HepG2 (cell line): ENCODE measurements around the gene SNRPD3. TPM values are rescaled to one million over a fixed set of nuclear protein-coding genes. Genes with fewer than 3 reads are reported as not detected.
A peak's percentile ranks its signal among the peaks of the same experiment; 100 is the strongest.

Experiments used
- AKAP8 ChIP-seq: sonication (generic); formaldehyde crosslinking; IDR thresholded peaks from 2 replicates; pipeline ENCODE4 v1.5.1; 2020; ENCODE audit warnings: mild to moderate bottlenecking, missing genetic modification reagents
- FOXK2 ChIP-seq: fragments of 450-650 bp; IDR thresholded peaks from 2 replicates; pipeline ENCODE4 v1.6.1; 2016
- HDAC1 ChIP-seq: sonication (generic); formaldehyde crosslinking; IDR thresholded peaks from 2 replicates; pipeline ENCODE4 v1.5.1; 2020; ENCODE audit warnings: mild to moderate bottlenecking, missing genetic modification reagents
- HOXA5 ChIP-seq: sonication (generic); formaldehyde crosslinking; IDR thresholded peaks from 2 replicates; pipeline ENCODE4 v1.4.0; 2020; ENCODE audit warnings: missing genetic modification reagents
- ISL2 ChIP-seq: sonication (generic); formaldehyde crosslinking; IDR thresholded peaks from 2 replicates; pipeline ENCODE4 v1.5.0; 2020; ENCODE audit warnings: missing genetic modification reagents
- KLF12 ChIP-seq: sonication (generic); formaldehyde crosslinking; IDR thresholded peaks from 2 replicates; pipeline ENCODE4 v1.4.0; 2020; ENCODE audit warnings: missing genetic modification reagents, borderline replicate concordance
- NR2C2 ChIP-seq: sonication (generic); formaldehyde crosslinking; IDR thresholded peaks from 2 replicates; pipeline ENCODE4 v1.4.0; 2020; ENCODE audit warnings: missing genetic modification reagents, mild to moderate bottlenecking, moderate library complexity, borderline replicate concordance
- SALL1 ChIP-seq: sonication (generic); formaldehyde crosslinking; IDR thresholded peaks from 2 replicates; pipeline ENCODE4 v1.8.0; 2022; ENCODE audit warnings: mild to moderate bottlenecking, missing genetic modification reagents
- TMF1 ChIP-seq: sonication (generic); formaldehyde crosslinking; IDR thresholded peaks from 2 replicates; pipeline ENCODE4 v1.8.1; 2022; ENCODE audit warnings: low read depth, missing genetic modification reagents
- ZMAT3 ChIP-seq: sonication (generic); formaldehyde crosslinking; conservative IDR thresholded peaks from 2 replicates; pipeline ENCODE4 v1.7.0; 2021; ENCODE audit warnings: missing genetic modification reagents
- ZNF235 ChIP-seq: sonication (generic); formaldehyde crosslinking; IDR thresholded peaks from 2 replicates; pipeline ENCODE4 v1.8.1; 2023; ENCODE audit warnings: mild to moderate bottlenecking, missing genetic modification reagents, borderline replicate concordance
- ZNF24 ChIP-seq: fragments of 450-650 bp; IDR thresholded peaks from 2 replicates; pipeline ENCODE4 v1.6.1; 2017; ENCODE audit warnings: antibody characterized with exemption, mild to moderate bottlenecking
- ZNF382 ChIP-seq: sonication (generic); formaldehyde crosslinking; IDR thresholded peaks from 2 replicates; pipeline ENCODE4 v1.5.0; 2020; ENCODE audit warnings: missing genetic modification reagents, mild to moderate bottlenecking, borderline replicate concordance
- ZNF556 ChIP-seq: sonication (generic); formaldehyde crosslinking; IDR thresholded peaks from 2 replicates; pipeline ENCODE4 v1.4.0; 2020; ENCODE audit warnings: mild to moderate bottlenecking, missing genetic modification reagents, borderline replicate concordance
- ZNF567 ChIP-seq: sonication (generic); formaldehyde crosslinking; IDR thresholded peaks from 2 replicates; pipeline ENCODE4 v1.8.1; 2023; ENCODE audit warnings: mild to moderate bottlenecking, missing genetic modification reagents, borderline replicate concordance
- ZNF839 ChIP-seq: sonication (generic); formaldehyde crosslinking; IDR thresholded peaks from 2 replicates; pipeline ENCODE4 v1.4.0; 2020; ENCODE audit warnings: missing genetic modification reagents, mild to moderate bottlenecking, borderline replicate concordance
- ZSCAN25 ChIP-seq: sonication (generic); formaldehyde crosslinking; IDR thresholded peaks from 2 replicates; pipeline ENCODE4 v1.8.0; 2022; ENCODE audit warnings: mild to moderate bottlenecking, missing genetic modification reagents
- polyA plus RNA-seq, 8 experiments: library from polyadenylated mRNA; depleted of rRNA in 3 of 8; stranded (reverse) in 7 of 8; unstranded in 1 of 8; fragments of >200 nt; fragmentation: Illumina TruSeq in 4 of 8; extraction: Trizol in 4 of 8; gene quantifications; 2 replicates each; pipeline versions ENCODE4 v1.2.1 to v1.2.3, GENCODE V29; 2011 to 2016; ENCODE audit warnings: low read depth in 4 of 8, missing spikeins in 1 of 8, mixed read lengths in 1 of 8; ENCODE audit not compliant: insufficient read depth in 1 of 8
- total RNA-seq, 5 experiments: library from RNA; depleted of rRNA; stranded (reverse); fragments of >200 nt; fragmentation: Illumina TruSeq; extraction: Trizol; gene quantifications; 2 replicates each; pipeline ENCODE4 v1.2.3, GENCODE V29; 2016; ENCODE audit warnings: low read depth in 1 of 5
- TF ChIP-seq, protein P1 (sequence below): sonication (generic); formaldehyde crosslinking; conservative IDR thresholded peaks from 2 replicates; pipeline ENCODE4 v1.4.0; 2020; ENCODE audit warnings: missing genetic modification reagents
- TF ChIP-seq, protein P2 (sequence below): IDR thresholded peaks from 2 replicates; pipeline ENCODE4 v1.6.1; 2016
- TF ChIP-seq, protein P3 (sequence below): IDR thresholded peaks from 2 replicates; pipeline ENCODE4 v1.6.1; 2016; ENCODE audit warnings: missing genetic modification reagents, missing compliant biosample characterization
- TF ChIP-seq, protein P4 (sequence below): sonication (generic); formaldehyde crosslinking; conservative IDR thresholded peaks from 2 replicates; pipeline ENCODE4 v1.5.0; 2020; ENCODE audit warnings: missing genetic modification reagents
- TF ChIP-seq, protein P5 (sequence below): sonication (generic); formaldehyde crosslinking; IDR thresholded peaks from 2 replicates; pipeline ENCODE4 v1.5.1; 2020; ENCODE audit warnings: mild to moderate bottlenecking, missing genetic modification reagents, moderate library complexity

The SNRPD3 gene
- total and polyA plus RNA-seq, 2 of the 13 experiments (the other 11 are each of a cell fraction or from before 2014, with no cell fraction given) = 110 to 209 TPM

DNA sequence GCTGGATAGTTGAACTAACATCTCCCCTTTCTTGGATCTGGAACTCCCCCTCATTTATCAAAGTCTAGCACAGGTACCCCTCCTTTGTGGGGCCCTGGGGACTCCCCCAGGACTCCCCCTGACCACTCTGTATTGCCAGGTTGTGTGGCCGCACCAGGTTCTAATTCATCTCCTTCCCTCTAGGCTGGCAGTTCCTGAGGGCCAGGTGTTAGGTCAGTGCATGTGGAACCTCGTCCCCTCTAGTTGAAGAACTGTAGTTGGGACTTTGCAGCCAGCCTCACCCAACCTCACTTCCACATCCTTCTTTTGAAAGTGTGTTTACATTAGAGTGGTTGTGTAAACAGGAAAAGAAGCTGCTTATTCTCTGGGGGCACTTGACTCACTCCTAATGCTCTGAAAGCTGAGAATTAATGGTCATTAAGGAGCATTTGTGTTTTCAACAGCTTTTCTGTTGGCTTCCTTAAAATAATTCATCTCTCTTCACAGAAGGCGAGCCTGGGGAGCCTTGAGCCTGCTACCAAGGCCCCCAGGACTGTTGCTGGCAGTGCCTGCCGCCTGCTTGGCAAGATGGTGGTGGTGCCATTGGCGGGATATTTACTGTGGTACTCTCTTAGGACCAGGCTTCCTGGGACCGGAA, 48.9 kb upstream of the SNRPD3 start (continued):
- TF ChIP-seq, protein P1, sequence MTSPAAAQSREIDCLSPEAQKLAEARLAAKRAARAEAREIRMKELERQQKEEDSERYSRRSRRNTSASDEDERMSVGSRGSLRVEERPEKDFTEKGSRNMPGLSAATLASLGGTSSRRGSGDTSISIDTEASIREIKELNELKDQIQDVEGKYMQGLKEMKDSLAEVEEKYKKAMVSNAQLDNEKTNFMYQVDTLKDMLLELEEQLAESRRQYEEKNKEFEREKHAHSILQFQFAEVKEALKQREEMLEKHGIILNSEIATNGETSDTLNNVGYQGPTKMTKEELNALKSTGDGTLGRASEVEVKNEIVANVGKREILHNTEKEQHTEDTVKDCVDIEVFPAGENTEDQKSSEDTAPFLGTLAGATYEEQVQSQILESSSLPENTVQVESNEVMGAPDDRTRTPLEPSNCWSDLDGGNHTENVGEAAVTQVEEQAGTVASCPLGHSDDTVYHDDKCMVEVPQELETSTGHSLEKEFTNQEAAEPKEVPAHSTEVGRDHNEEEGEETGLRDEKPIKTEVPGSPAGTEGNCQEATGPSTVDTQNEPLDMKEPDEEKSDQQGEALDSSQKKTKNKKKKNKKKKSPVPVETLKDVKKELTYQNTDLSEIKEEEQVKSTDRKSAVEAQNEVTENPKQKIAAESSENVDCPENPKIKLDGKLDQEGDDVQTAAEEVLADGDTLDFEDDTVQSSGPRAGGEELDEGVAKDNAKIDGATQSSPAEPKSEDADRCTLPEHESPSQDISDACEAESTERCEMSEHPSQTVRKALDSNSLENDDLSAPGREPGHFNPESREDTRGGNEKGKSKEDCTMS (CRISPR knock-in tag) = no peak
- TF ChIP-seq ISL2 (CRISPR knock-in tag) (0 out of 2 replicates have a peak, but pooled peaks have one; percentile 36), ZNF839 (CRISPR knock-in tag) (no peak), ZMAT3 (no peak), HOXA5 (CRISPR knock-in tag) (0 out of 2 replicates have a peak, but pooled peaks have one; percentile 53), ZNF567 (CRISPR knock-in tag) (no peak), SALL1 (CRISPR knock-in tag) (no peak; the same call in 1 of the 2 replicates), ZSCAN25 (CRISPR knock-in tag) (no peak), KLF12 (CRISPR knock-in tag) (no peak), TMF1 (no peak), NR2C2 (no peak), AKAP8 (CRISPR knock-in tag) (no peak), ZNF556 (CRISPR knock-in tag) (0 out of 2 replicates have a peak, but pooled peaks have one; percentile 48), HDAC1 (CRISPR knock-in tag) (peak; percentile 59; the same call in 1 of the 2 replicates), ZNF24 (no peak), ZNF382 (CRISPR knock-in tag) (no peak), ZNF235 (no peak), FOXK2 (no peak)
- TF ChIP-seq, protein P2, sequence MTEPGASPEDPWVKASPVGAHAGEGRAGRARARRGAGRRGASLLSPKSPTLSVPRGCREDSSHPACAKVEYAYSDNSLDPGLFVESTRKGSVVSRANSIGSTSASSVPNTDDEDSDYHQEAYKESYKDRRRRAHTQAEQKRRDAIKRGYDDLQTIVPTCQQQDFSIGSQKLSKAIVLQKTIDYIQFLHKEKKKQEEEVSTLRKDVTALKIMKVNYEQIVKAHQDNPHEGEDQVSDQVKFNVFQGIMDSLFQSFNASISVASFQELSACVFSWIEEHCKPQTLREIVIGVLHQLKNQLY (CRISPR knock-in tag) = 0 out of 2 replicates have a peak, but pooled peaks have one; percentile 11
- TF ChIP-seq, protein P3, sequence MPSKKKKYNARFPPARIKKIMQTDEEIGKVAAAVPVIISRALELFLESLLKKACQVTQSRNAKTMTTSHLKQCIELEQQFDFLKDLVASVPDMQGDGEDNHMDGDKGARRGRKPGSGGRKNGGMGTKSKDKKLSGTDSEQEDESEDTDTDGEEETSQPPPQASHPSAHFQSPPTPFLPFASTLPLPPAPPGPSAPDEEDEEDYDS (CRISPR knock-in tag) = no peak
- TF ChIP-seq, protein P4, sequence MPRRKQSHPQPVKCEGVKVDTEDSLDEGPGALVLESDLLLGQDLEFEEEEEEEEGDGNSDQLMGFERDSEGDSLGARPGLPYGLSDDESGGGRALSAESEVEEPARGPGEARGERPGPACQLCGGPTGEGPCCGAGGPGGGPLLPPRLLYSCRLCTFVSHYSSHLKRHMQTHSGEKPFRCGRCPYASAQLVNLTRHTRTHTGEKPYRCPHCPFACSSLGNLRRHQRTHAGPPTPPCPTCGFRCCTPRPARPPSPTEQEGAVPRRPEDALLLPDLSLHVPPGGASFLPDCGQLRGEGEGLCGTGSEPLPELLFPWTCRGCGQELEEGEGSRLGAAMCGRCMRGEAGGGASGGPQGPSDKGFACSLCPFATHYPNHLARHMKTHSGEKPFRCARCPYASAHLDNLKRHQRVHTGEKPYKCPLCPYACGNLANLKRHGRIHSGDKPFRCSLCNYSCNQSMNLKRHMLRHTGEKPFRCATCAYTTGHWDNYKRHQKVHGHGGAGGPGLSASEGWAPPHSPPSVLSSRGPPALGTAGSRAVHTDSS (CRISPR knock-in tag) = no peak
- TF ChIP-seq, protein P5, sequence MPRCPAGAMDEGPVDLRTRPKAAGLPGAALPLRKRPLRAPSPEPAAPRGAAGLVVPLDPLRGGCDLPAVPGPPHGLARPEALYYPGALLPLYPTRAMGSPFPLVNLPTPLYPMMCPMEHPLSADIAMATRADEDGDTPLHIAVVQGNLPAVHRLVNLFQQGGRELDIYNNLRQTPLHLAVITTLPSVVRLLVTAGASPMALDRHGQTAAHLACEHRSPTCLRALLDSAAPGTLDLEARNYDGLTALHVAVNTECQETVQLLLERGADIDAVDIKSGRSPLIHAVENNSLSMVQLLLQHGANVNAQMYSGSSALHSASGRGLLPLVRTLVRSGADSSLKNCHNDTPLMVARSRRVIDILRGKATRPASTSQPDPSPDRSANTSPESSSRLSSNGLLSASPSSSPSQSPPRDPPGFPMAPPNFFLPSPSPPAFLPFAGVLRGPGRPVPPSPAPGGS (CRISPR knock-in tag) = no peak
